IMR-90 (cell line): ENCODE measurements around the gene SLC37A3. TPM values are rescaled to one million over a fixed set of nuclear protein-coding genes. Genes with fewer than 3 reads are reported as not detected.
A peak's percentile ranks its signal among the peaks of the same experiment; 100 is the strongest.

ENCODE experiments used
- ATAC-seq: fragments of 200-7000 bp; cut with Tn5 transposase; 2 replicates; pipeline ENCODE4 v1.9.1; 2020; ENCODE audit warnings: low read depth, mild to moderate bottlenecking, moderate library complexity
- BruUV-seq: library from RNA; stranded (reverse); fragments of 400-500 nt; replicated peaks from 2 replicates; lab custom pipeline; 2021; lab: Mats Ljungman, UMichigan
- CTCF ChIA-PET: fragments of 300-600 bp; formaldehyde crosslinking; extraction: SDS; loops from one replicate; lab custom pipeline; 2021; ENCODE audit warnings: antibody characterized with exemption; lab: Yijun Ruan, JAX
- POLR2A ChIA-PET: fragments of 300-600 bp; sonication (Branson Sonifier 250); formaldehyde crosslinking; loops from one replicate; lab custom pipeline; 2022; ENCODE audit warnings: antibody characterized with exemption; ENCODE audit not compliant: unreplicated experiment; lab: Charles Lee
- DNase-seq: peaks from one replicate; pipeline ENCODE4 v3.0.0; 2013
- H2AFZ ChIP-seq: replicated peaks from 2 replicates; pipeline ENCODE3; 2013; ENCODE audit warnings: low read length, mild to moderate bottlenecking; ENCODE audit not compliant: poor library complexity
- H2AK5ac ChIP-seq: 2 replicates; pipeline ENCODE4 v1.6.1; 2013; ENCODE audit warnings: low read depth, low read length, inconsistent platforms
- H2AK9ac ChIP-seq: replicated peaks from 2 replicates; pipeline ENCODE3; 2013; ENCODE audit warnings: mild to moderate bottlenecking, low read depth, low read length, moderate library complexity; ENCODE audit not compliant: poor library complexity
- H2BK120ac ChIP-seq: 2 replicates; pipeline ENCODE4 v1.6.1; 2013; ENCODE audit warnings: low read depth, low read length, inconsistent platforms
- H2BK15ac ChIP-seq: 3 replicates; pipeline ENCODE4 v1.6.1; 2013; ENCODE audit warnings: low read depth, low read length, inconsistent platforms
- H2BK20ac ChIP-seq: 2 replicates; pipeline ENCODE4 v1.6.1; 2013; ENCODE audit warnings: low read depth, mild to moderate bottlenecking, inconsistent platforms, low read length, moderate library complexity
- H2BK5ac ChIP-seq: 2 replicates; pipeline ENCODE4 v1.6.1; 2013; ENCODE audit warnings: mild to moderate bottlenecking, low read depth, low read length, inconsistent platforms; ENCODE audit not compliant: poor library complexity, severe bottlenecking
- H3K14ac ChIP-seq: replicated peaks from 2 replicates; pipeline ENCODE4 v1.6.1; 2013; ENCODE audit warnings: low read depth, low read length, inconsistent platforms
- H3K18ac ChIP-seq: 2 replicates; pipeline ENCODE4 v1.6.1; 2013; ENCODE audit warnings: low read depth, low read length, control low read depth
- H3K23ac ChIP-seq: 2 replicates; pipeline ENCODE4 v1.6.1; 2013; ENCODE audit warnings: low read depth, low read length, inconsistent platforms
- H3K27ac ChIP-seq: 2 replicates; pipeline ENCODE4 v1.5.1; 2013; ENCODE audit warnings: mild to moderate bottlenecking, control low read depth, low read length; ENCODE audit not compliant: insufficient read depth
- H3K27me3 ChIP-seq: 2 replicates; pipeline ENCODE4 v1.6.1; 2013; ENCODE audit warnings: low read length; ENCODE audit not compliant: control insufficient read depth, insufficient read depth
- H3K36me3 ChIP-seq: 2 replicates; pipeline ENCODE4 v1.6.1; 2013; ENCODE audit warnings: low read length, mixed read lengths; ENCODE audit not compliant: control insufficient read depth, insufficient read depth
- H3K4ac ChIP-seq: 2 replicates; pipeline ENCODE4 v1.6.1; 2013; ENCODE audit warnings: low read depth, low read length, inconsistent platforms
- H3K4me1 ChIP-seq: 2 replicates; pipeline ENCODE4 v1.6.1; 2013; ENCODE audit warnings: low read length, mixed read lengths; ENCODE audit not compliant: control insufficient read depth, insufficient read depth
- H3K4me2 ChIP-seq: 2 replicates; pipeline ENCODE4 v1.6.1; 2013; ENCODE audit warnings: low read depth, mild to moderate bottlenecking, control low read depth, low read length, moderate library complexity
- H3K4me3 ChIP-seq: 2 replicates; pipeline ENCODE4 v1.5.1; 2013; ENCODE audit warnings: low read depth, mild to moderate bottlenecking, control low read depth, low read length, moderate library complexity; ENCODE audit not compliant: insufficient read depth
- H3K56ac ChIP-seq: 2 replicates; pipeline ENCODE4 v1.6.1; 2013; ENCODE audit warnings: low read length, inconsistent platforms; ENCODE audit not compliant: insufficient read depth; ENCODE audit errors: extremely low read depth
- H3K79me1 ChIP-seq, 2 experiments: 2 replicates each; pipeline ENCODE4 v1.6.1; 2013; ENCODE audit warnings: low read length in 2 of 2, inconsistent platforms in 1 of 2, low read depth in 1 of 2
- H3K9ac ChIP-seq: 2 replicates; pipeline ENCODE4 v1.6.1; 2013; ENCODE audit warnings: low read depth, low read length, control low read depth
- H3K9me1 ChIP-seq: 2 replicates; pipeline ENCODE4 v1.6.1; 2013; ENCODE audit warnings: low read length, inconsistent platforms; ENCODE audit not compliant: insufficient read depth
- H3K9me3 ChIP-seq: 2 replicates; pipeline ENCODE4 v1.6.1; 2013; ENCODE audit warnings: low read length; ENCODE audit not compliant: control insufficient read depth, insufficient read depth
- H4K20me1 ChIP-seq: 2 replicates; pipeline ENCODE4 v1.6.1; 2013; ENCODE audit warnings: low read length, inconsistent platforms; ENCODE audit not compliant: insufficient read depth
- H4K5ac ChIP-seq: 2 replicates; pipeline ENCODE4 v1.6.1; 2013; ENCODE audit warnings: mild to moderate bottlenecking, low read depth, low read length, control low read depth
- H4K8ac ChIP-seq, 2 experiments: 2 replicates each; pipeline ENCODE4 v1.6.1; 2013; ENCODE audit warnings: low read depth in 2 of 2, low read length in 2 of 2, control low read depth in 1 of 2, inconsistent platforms in 1 of 2
- H4K91ac ChIP-seq: 2 replicates; pipeline ENCODE4 v1.6.1; 2013; ENCODE audit warnings: low read depth, low read length, inconsistent platforms; ENCODE audit not compliant: insufficient read depth
- POLR2A ChIP-seq: IDR thresholded peaks from 2 replicates; pipeline ENCODE4 v1.6.1; 2012; ENCODE audit warnings: mild to moderate bottlenecking, low read depth, low read length
- WGBS, 2 experiments: methylation state at CpG; one replicate each; pipeline versions ENCODE4 v1.1.5 to v1.1.7; 2013; ENCODE audit warnings: missing lambda C conversion rate in 2 of 2; ENCODE audit not compliant: insufficient read length in 1 of 2; ENCODE audit errors: extremely low coverage in 2 of 2; 5-methylcytosine and 5-hydroxymethylcytosine counted together
- dilution Hi-C: fragments of 300-500 bp; cut with HindIII; formaldehyde crosslinking; loops from one replicate; pipeline ENCODE4 v1.14.3; 2018; ENCODE audit warnings: low sequenced_read_pairs; ENCODE audit not compliant: unreplicated experiment
- in situ Hi-C: fragments of 300-500 bp; cut with MboI; formaldehyde crosslinking; loops from 3 replicates; pipeline ENCODE4 v1.14.3; 2019; ENCODE audit warnings: low sequenced_read_pairs, inconsistent platforms, mixed read lengths
- intact Hi-C: fragments of 100-400 bp; cut with micrococcal nuclease; formaldehyde crosslinking; loops from 2 replicates; pipeline ENCODE4 v1.10.0; 2022
- polyA plus RNA-seq, 3 experiments: library from polyadenylated mRNA; depleted of rRNA; stranded (reverse); fragments of >200 nt; gene quantifications; 2 replicates each; pipeline ENCODE4 v1.2.3, GENCODE V29; 2012; ENCODE audit warnings: low replicate concordance in 1 of 3
- total RNA-seq: library from RNA; depleted of rRNA; stranded (reverse); fragments of >200 nt; gene quantifications from 2 replicates; pipeline ENCODE4 v1.2.3, GENCODE V29; 2012

SLC37A3 gene
- total and polyA plus RNA-seq, 2 of the 4 experiments (the other 2 are of a cell fraction) = 43.2 to 45.3 TPM

- Histone ChIP-seq H2BK15ac (no peak overlapping the region), H4K91ac (no peak overlapping the region), H3K14ac (0 out of 2 replicates have a peak overlapping the region, but pooled peaks have one; percentile 29), H4K8ac (peak overlapping the region in 1 of 2 experiments; percentile 46; a peak in 3 of 4 replicates), H3K9ac (no peak overlapping the region), H2AK5ac (no peak overlapping the region), H2BK20ac (no peak overlapping the region), H2AK9ac (no peak overlapping the region), H4K20me1 (no peaks in the 10 kb centered on the region), H3K4me3 (no peak overlapping the region), H3K4ac (no peak overlapping the region; the same call in 1 of the 2 replicates), H3K27ac (no peak overlapping the region), H3K9me1 (peaks cover 3% of the 10 kb centered on the region; the same call in 1 of the 2 replicates), H3K36me3 (no peaks in the 10 kb centered on the region), H2AFZ (peak overlapping the region; percentile 82), H4K5ac (no peak overlapping the region), H3K27me3 (peaks cover 2% of the 10 kb centered on the region; the same call in 1 of the 2 replicates), H3K79me1 (no peaks in the 10 kb centered on the region), H3K23ac (0 out of 2 replicates have a peak overlapping the region, but pooled peaks have one; percentile 15), H2BK5ac (no peak overlapping the region), H3K9me3 (no peaks in the 10 kb centered on the region), H3K56ac (no peak overlapping the region), H3K4me1 (peaks cover 14% of the 10 kb centered on the region), H3K4me2 (peak overlapping the region; percentile 41), H2BK120ac (peak overlapping the region; percentile 35; the same call in 1 of the 2 replicates), H3K18ac (no peak overlapping the region)
- no peak for TF ChIP-seq POLR2A
- peak; percentile 53 for ATAC-seq
- CTCF ChIA-PET = no interaction called here
- in situ Hi-C loops = no loop called here
- peak; percentile 18 for DNase-seq
- no TSS peak for BruUV-seq
- POLR2A ChIA-PET = no interaction called here
- dilution Hi-C loops = no loop called here
- WGBS, 2 experiments = 100% methylated on average over 1 of the region's 21 CpGs; no CpG with 5 or more reads in 1 of the 2 experiments
- intact Hi-C loops = no loop called here
These were observed 83.5 kb downstream of the SLC37A3 start for GRCh38 chr7:140314573-140315480.
